HEK293T (cell line): ENCODE measurements around the gene ACOT12.

Source experiments
- BHLHE40 ChIP-seq: fragments of 450-650 bp; IDR thresholded peaks from 2 replicates; pipeline ENCODE4 v1.6.1; 2016; ENCODE audit warnings: mild to moderate bottlenecking, moderate library complexity, borderline replicate concordance
- ELF4 ChIP-seq: fragments of 450-650 bp; IDR thresholded peaks from 2 replicates; pipeline ENCODE4 v1.6.1; 2017; ENCODE audit warnings: antibody characterized with exemption
- FOXA1 ChIP-seq: fragments of 450-650 bp; IDR thresholded peaks from 2 replicates; pipeline ENCODE4 v1.6.1; 2016; ENCODE audit warnings: mild to moderate bottlenecking
- FOXK2 ChIP-seq: fragments of 450-650 bp; IDR thresholded peaks from 2 replicates; pipeline ENCODE4 v1.6.1; 2016; ENCODE audit warnings: mild to moderate bottlenecking
- FOXM1 ChIP-seq: fragments of 450-650 bp; IDR thresholded peaks from 2 replicates; pipeline ENCODE4 v1.6.1; 2017; ENCODE audit warnings: mild to moderate bottlenecking, borderline replicate concordance
- HDGF ChIP-seq: fragments of 450-650 bp; IDR thresholded peaks from 2 replicates; pipeline ENCODE4 v1.6.1; 2017; ENCODE audit warnings: antibody characterized with exemption, borderline replicate concordance
- LEF1 ChIP-seq: fragments of 450-650 bp; IDR thresholded peaks from 2 replicates; pipeline ENCODE4 v1.6.1; 2017; ENCODE audit warnings: mild to moderate bottlenecking, borderline replicate concordance
- NFRKB ChIP-seq: fragments of 450-650 bp; IDR thresholded peaks from 2 replicates; pipeline ENCODE4 v1.6.1; 2016; ENCODE audit warnings: mild to moderate bottlenecking, moderate library complexity
- SP1 ChIP-seq: fragments of 450-650 bp; IDR thresholded peaks from 2 replicates; pipeline ENCODE4 v1.6.1; 2017
- SUZ12 ChIP-seq: fragments of 450-650 bp; IDR thresholded peaks from 2 replicates; pipeline ENCODE4 v1.6.1; 2016; ENCODE audit warnings: mild to moderate bottlenecking
- TARDBP ChIP-seq: fragments of 450-650 bp; IDR thresholded peaks from 2 replicates; pipeline ENCODE4 v1.6.1; 2016
- TF ChIP-seq, protein P1 (sequence below): fragments of 450-650 bp; IDR thresholded peaks from 2 replicates; pipeline ENCODE4 v1.6.1; 2016

DNA sequence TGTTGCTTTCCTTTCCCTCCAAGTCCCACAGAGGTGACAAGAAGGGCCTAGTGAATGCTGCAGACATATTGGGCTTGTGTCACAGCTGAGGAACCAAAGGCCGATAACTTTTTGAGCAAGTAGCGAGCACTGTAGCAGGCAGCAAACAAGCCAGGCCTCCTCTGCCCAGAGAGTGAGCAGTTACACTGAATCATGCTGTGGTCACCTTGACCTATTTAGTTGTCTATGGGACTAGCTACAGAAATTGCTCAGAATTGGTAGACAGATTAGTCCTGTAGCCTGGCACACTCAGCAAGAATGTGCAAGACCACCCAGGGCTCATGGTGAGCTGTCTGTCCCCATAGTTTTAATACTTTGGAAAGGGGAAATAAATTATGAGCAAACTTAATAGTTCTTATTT is 67.4 kb downstream of the ACOT12 start:
- no peak for TF ChIP-seq FOXM1
- no peak for TF ChIP-seq SUZ12
- TF ChIP-seq BHLHE40, result no peak
- no peak for TF ChIP-seq ELF4
- TF ChIP-seq FOXK2, result no peak
- TF ChIP-seq HDGF, result no peak
- no peak for TF ChIP-seq SP1
- no peak for TF ChIP-seq TARDBP
- TF ChIP-seq, protein P1, sequence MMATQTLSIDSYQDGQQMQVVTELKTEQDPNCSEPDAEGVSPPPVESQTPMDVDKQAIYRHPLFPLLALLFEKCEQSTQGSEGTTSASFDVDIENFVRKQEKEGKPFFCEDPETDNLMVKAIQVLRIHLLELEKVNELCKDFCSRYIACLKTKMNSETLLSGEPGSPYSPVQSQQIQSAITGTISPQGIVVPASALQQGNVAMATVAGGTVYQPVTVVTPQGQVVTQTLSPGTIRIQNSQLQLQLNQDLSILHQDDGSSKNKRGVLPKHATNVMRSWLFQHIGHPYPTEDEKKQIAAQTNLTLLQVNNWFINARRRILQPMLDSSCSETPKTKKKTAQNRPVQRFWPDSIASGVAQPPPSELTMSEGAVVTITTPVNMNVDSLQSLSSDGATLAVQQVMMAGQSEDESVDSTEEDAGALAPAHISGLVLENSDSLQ, result no peak
- TF ChIP-seq LEF1, result no peak
- no peak for TF ChIP-seq NFRKB
- no peak for TF ChIP-seq FOXA1
